Urothelium cell line (cell line): ENCODE data around the gene SRCAP.

ENCODE experiments used
- DNase-seq: peaks from one replicate; pipeline ENCODE4 v3.0.0; 2011; ENCODE audit warnings: low spot score, mixed read lengths
- FAIRE-seq: peaks from 2 replicates; lab custom pipeline; 2011; peaks lifted over from hg19 to GRCh38; lab: Jason Lieb, UNC

Gene SRCAP

GRCh38 chr16:30728321-30728720 is 29.4 kb downstream of the SRCAP start:
- no peak for DNase-seq
- no peak for FAIRE-seq

GRCh38 chr16:30728899-30729672 is 30.1 kb downstream of the SRCAP start:
- no peak for DNase-seq
- no peak for FAIRE-seq

- no peak for FAIRE-seq
Measured at GRCh38 chr16:30731411-30731810, 32.4 kb downstream of the SRCAP start.

GRCh38 chr16:30736995-30737793 is 38.2 kb downstream of the SRCAP start:
- no peak for FAIRE-seq

More at GRCh38 chr16:30731411-30731810, 32.4 kb downstream of the SRCAP start:
- no peak for DNase-seq

GRCh38 chr16:30737794-30738648 is 39.0 kb downstream of the SRCAP start:
- DNase-seq (no peak), FAIRE-seq (no peak)

More at GRCh38 chr16:30736995-30737793, 38.2 kb downstream of the SRCAP start:
- no peak for DNase-seq

GRCh38 chr16:30738984-30739951 is 40.3 kb downstream of the SRCAP start:
- FAIRE-seq = no peak
- DNase-seq = no peak

- FAIRE-seq (no peak), DNase-seq (peak; percentile 61)
Measured at GRCh38 chr16:30740364-30741251, 41.6 kb downstream of the SRCAP start.

GRCh38 chr16:30741461-30741914 is 42.5 kb downstream of the SRCAP start:
- FAIRE-seq (no peak), DNase-seq (peak; percentile 74)

GRCh38 chr16:30743716-30744115 is 44.7 kb downstream of the SRCAP start:
- FAIRE-seq = no peak
- no peak for DNase-seq

GRCh38 chr16:30744183-30744582 is 45.2 kb downstream of the SRCAP start:
- FAIRE-seq (no peak), DNase-seq (no peak)

- DNase-seq = no peak
- FAIRE-seq = no peak
Measured at GRCh38 chr16:30745082-30745481, 46.1 kb downstream of the SRCAP start.

- DNase-seq = no peak
- no peak for FAIRE-seq
Measured at GRCh38 chr16:30746638-30747175, 47.7 kb downstream of the SRCAP start.

- no peak for DNase-seq
- FAIRE-seq = no peak
Measured at GRCh38 chr16:30747331-30747730, 48.4 kb downstream of the SRCAP start.

- no peak for FAIRE-seq
- peak; percentile 97 for DNase-seq
Measured at GRCh38 chr16:30747799-30748633, 49.0 kb downstream of the SRCAP start, which contains the start of gene PHKG2. Gene PHKG2, plus strand, starts transcription at chr16:30748425. Its CDS starts 396 bp downstream, at chr16:30748821.

- FAIRE-seq (no peak), DNase-seq (peak; percentile 41)
Measured at GRCh38 chr16:30748634-30749445, 49.9 kb downstream of the SRCAP start.

- FAIRE-seq (no peak), DNase-seq (no peak)
Measured at GRCh38 chr16:30750201-30750600, 51.2 kb downstream of the SRCAP start.
